K562 (cell line): Measurements from ENCODE around the gene DUOXA2.

ENCODE experiments used
- C11orf30 ChIP-seq: fragments of 450-650 bp; IDR thresholded peaks from 2 replicates; pipeline ENCODE4 v1.6.1; 2016; ENCODE audit warnings: low read depth, mild to moderate bottlenecking
- FOXM1 ChIP-seq, 2 experiments: fragments of 450-650 bp in 1 of 2; sonication (generic) in 1 of 2; formaldehyde crosslinking in 1 of 2; IDR thresholded peaks; 2 replicates each; pipeline versions ENCODE4 v1.6.1 to v1.9.0; 2017 to 2022; ENCODE audit warnings: low read depth in 2 of 2, mild to moderate bottlenecking in 2 of 2, missing genetic modification reagents in 1 of 2, moderate library complexity in 1 of 2
- HCFC1 ChIP-seq: IDR thresholded peaks from 2 replicates; pipeline ENCODE4 v1.6.1; 2012; ENCODE audit warnings: low read depth, low read length, improper control_type of control experiment
- POLR2AphosphoS5 ChIP-seq: IDR thresholded peaks from 2 replicates; pipeline ENCODE4 v1.6.1; 2011; ENCODE audit warnings: mild to moderate bottlenecking, low read depth, low read length, moderate library complexity; ENCODE audit not compliant: control insufficient read depth, insufficient read depth
- RFX1 ChIP-seq: fragments of 450-650 bp; IDR thresholded peaks from 2 replicates; pipeline ENCODE4 v1.6.1; 2016; ENCODE audit warnings: mild to moderate bottlenecking, moderate library complexity
- TCF7L2 ChIP-seq: fragments of 150-350 bp; IDR thresholded peaks from 2 replicates; pipeline ENCODE4 v1.6.1; 2016; ENCODE audit warnings: low read depth, mild to moderate bottlenecking, low read length, moderate library complexity
- ZNF175 ChIP-seq: fragments of 200-800 bp; sonication (Bioruptor generic); IDR thresholded peaks from 2 replicates; pipeline ENCODE4 v1.6.1; 2016; ENCODE audit warnings: low read depth, mild to moderate bottlenecking, missing genetic modification characterization, missing compliant biosample characterization
- ZNF561 ChIP-seq: fragments of 450-650 bp; formaldehyde crosslinking; conservative IDR thresholded peaks from 2 replicates; pipeline ENCODE4 v1.4.0; 2020; ENCODE audit warnings: mild to moderate bottlenecking, moderate library complexity
- TF ChIP-seq, protein P1 (sequence below): fragments of 150-350 bp; conservative IDR thresholded peaks from 2 replicates; pipeline ENCODE4 v1.6.1; 2014; ENCODE audit warnings: low read length

DNA sequence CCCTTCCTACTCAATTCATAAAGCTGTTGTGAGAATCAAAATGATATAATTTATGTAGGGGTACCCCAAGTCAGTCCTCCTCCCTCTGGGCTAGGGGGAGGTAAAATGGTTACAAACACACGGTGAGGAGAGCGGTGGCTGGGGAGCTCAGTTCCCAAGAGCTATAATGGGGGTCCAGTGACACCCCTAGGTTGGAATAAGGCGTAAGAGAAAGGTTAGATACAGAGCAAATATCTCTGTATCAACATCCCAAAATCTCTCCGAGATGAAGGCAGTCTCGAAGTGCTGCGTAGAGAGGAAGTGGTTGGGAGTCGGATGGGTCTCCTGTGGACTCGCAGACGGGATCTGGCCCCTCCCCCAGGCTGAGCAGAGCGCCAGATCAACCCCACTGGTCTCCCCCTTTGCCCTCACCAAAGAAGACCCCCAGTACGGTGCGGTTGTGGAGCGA, 2.0 kb upstream of the DUOXA2 start:
- TF ChIP-seq HCFC1 (no peak), C11orf30 (no peak), ZNF175 (CRISPR knock-in tag) (no peak), POLR2AphosphoS5 (no peak), TCF7L2 (no peak), ZNF561 (CRISPR knock-in tag) (no peak), FOXM1 (IDR thresholded peaks at IDR 0.05; ENCODE audit: low read depth) (no peak), FOXM1 (CRISPR knock-in tag; IDR thresholded peaks at IDR 0.05; ENCODE audit: low read depth) (no peak), RFX1 (no peak)
- TF ChIP-seq, protein P1, sequence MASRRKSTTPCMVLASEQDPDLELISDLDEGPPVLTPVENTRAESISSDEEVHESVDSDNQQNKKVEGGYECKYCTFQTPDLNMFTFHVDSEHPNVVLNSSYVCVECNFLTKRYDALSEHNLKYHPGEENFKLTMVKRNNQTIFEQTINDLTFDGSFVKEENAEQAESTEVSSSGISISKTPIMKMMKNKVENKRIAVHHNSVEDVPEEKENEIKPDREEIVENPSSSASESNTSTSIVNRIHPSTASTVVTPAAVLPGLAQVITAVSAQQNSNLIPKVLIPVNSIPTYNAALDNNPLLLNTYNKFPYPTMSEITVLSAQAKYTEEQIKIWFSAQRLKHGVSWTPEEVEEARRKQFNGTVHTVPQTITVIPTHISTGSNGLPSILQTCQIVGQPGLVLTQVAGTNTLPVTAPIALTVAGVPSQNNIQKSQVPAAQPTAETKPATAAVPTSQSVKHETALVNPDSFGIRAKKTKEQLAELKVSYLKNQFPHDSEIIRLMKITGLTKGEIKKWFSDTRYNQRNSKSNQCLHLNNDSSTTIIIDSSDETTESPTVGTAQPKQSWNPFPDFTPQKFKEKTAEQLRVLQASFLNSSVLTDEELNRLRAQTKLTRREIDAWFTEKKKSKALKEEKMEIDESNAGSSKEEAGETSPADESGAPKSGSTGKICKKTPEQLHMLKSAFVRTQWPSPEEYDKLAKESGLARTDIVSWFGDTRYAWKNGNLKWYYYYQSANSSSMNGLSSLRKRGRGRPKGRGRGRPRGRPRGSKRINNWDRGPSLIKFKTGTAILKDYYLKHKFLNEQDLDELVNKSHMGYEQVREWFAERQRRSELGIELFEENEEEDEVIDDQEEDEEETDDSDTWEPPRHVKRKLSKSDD: no peak
